ENCODE data around the gene PVR.
"Not testable (repeated sequence)": the region's sequence is repeated elsewhere in the genome, so short reads cannot be mapped to it uniquely, and the experiment has no call there.

Gene PVR

GRCh38 chr19:44646049-44646416 is 2.3 kb downstream of the PVR start:
- DNase-seq: no peak

GRCh38 chr19:44647144-44647543 is 3.4 kb downstream of the PVR start:
- no peak for DNase-seq

DNA sequence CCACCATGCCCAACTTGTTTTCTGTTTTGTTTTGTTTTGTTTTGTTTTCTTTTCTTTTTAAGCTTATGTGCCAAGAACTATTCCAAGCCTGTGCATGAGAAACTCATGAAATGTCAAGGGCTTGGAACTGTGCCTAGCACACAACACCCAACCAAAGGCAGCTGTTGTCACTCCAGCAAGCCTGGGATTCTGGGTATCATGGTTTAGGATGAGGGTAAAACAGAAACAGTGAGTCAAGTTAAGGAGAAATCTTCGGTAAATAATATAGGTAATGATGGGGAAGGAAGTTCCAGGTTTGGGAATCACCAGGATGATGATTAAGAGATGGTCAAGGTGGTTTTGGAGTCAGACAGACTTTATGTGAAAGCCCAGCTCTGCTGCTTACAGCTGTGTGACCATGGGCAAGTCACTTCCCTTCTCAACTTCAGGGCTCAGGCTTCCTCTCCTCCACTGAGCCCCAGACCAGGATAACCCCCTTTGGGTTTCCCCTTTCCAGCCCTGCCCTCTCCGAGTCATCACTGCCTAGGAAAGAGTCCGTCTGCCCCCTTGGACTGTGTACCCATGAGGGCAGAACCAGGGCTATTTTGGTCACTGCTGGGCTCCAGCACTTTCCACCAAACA is 5.0 kb downstream of the PVR start:
- no peak for DNase-seq

DNA sequence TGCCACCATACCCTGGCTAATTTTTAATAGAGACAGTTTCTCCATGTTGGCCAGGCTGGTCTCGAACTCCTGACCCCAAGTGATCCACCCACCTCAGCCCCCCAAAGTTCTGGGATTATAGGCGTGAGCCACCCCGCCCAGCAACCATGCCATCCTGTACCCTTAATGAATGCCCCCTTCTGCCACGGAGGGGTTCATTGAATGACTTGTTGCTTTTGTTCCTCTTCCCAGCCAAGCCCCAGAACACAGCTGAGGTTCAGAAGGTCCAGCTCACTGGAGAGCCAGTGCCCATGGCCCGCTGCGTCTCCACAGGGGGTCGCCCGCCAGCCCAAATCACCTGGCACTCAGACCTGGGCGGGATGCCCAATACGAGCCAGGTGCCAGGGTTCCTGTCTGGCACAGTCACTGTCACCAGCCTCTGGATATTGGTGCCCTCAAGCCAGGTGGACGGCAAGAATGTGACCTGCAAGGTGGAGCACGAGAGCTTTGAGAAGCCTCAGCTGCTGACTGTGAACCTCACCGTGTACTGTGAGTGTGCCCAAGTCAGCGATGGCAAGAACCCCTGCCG is 6.0 kb downstream of the PVR start:
- DNase-seq: no peak

DNA sequence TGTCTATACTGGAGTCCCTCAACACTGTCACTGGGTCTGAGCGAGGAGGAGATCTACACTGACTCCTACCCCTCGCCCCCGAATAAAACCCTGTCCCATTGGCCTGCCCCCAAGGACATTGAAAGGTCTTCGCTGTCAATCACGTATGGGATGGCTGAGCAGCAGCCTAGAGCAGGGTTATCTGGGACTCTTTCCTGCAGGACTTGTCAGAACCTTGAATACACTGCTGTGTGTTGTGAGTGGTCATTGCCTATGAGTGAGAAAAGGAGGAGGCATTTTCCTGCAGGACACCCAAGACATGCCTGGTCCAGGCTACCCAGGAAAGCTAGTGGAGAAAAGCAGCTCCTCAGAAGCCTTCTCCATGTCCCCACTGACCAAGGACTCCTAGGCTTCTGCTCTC is 9.6 kb downstream of the PVR start:
- DNase-seq: no peak

DNA sequence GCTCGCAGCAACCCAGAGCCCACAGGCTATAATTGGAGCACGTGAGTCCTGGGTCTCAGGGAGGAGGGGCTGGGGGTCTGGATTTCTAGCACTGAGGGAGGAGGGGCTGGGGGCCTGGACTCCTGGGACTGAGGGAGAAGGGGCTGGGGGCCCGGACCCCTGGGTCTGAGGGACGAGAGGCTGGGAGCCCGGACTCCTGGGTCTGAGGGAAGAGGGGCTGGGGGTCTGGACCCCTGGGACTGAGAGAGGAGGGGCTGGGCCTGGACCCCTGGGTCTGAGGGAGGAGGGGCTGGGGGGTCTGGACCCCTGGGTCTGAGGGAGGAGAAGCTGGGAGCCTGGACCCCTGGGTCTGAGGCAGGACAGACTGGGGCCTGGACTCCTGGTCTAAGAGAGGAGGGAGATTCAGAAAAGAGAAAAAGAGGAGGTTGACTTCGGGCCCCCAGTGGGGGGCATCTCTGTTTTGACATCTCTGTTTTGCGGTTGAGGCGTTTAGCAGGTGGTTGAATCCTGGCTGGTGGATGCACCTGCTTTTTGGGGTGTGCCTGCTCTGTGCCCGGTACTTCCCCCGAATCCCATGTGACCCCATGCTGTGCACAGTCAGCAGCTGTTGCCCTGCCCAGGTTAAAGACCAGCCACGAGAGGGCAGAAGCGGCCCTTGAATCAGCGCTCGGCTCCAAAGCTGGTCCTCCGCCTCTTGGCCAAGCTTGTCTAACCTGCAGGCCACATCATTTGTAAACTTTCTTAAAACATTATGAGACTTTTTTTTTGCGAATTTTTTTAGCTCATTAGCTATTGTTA is 10.5 kb downstream of the PVR start:
- no peak for DNase-seq

DNA sequence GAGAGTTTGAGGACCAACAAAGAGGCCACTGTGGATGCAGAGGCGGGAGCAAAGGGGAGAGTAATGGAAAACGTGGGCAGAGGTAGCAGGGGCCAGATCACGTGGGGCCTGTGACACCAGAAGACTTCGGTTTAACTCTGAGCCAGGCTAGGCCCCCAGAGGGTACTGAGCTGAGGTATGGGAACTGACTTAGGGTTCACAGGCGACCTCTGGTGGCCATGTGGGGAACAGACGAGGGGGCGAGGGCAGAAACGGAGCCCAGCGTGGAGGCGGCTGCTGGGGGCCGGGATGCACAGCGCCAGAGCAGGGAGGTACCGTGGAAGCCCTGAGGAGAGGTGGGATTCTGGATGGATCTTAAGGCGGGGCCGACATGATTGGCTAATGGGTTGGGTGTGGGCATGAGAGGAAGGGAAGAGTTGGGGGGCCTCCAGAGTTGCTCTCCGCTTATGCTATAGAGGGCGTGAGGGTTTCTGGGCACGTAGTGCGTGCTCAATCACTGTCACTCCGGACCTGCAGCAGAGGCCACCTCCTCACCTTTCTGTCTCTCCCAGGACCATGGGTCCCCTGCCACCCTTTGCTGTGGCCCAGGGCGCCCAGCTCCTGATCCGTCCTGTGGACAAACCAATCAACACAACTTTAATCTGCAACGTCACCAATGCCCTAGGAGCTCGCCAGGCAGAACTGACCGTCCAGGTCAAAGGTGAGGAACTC is 13.7 kb downstream of the PVR start:
- no peak for DNase-seq

- DNase-seq: no peak
Observed at GRCh38 chr19:44658069-44658733, 14.5 kb downstream of the PVR start.

GRCh38 chr19:44660081-44660480 is 16.4 kb downstream of the PVR start:
- no peak for DNase-seq

DNA sequence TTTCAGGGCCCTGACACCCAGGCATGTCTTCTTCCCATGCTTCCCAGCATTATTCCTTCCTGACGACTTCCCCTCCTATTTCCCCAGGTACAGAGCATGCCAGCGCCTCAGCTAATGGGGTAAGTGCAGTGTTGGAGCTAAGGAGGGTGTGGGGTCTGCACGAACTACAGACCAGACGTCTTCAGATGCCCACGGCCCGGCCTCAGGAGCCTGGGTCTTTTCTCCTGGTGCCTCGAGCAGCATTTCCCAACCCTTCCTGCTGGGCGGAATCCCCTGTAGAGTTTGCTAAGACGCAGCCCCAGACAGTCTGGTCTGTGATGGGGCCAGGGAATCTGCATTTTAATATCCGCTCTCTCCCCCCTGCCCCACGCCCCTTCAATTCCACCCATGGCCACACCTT is 17.5 kb downstream of the PVR start:
- DNase-seq: no peak

- no peak for DNase-seq
Observed at GRCh38 chr19:44661904-44662303, 18.2 kb downstream of the PVR start.

GRCh38 chr19:44662691-44663385 is 19.1 kb downstream of the PVR start:
- no peak for DNase-seq

DNA sequence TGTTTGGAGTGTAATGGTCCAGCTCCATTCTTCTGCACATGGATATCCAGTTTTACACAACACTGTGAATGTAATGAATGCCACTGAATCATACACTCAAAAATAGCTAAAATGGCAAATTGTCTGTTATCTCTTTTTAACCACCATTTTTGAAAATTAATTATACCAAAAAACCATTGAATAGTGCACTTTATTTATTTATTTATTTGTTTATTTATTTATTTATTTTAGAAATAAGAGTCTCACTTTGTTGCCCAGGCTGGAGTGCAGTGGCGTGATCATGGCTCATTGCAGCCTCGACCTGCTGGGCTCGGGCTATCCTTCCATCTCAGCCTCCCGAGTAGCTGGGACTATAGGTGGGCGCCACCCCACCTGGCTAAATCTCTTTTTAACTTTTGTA is 20.3 kb downstream of the PVR start:
- no peak for DNase-seq

DNA sequence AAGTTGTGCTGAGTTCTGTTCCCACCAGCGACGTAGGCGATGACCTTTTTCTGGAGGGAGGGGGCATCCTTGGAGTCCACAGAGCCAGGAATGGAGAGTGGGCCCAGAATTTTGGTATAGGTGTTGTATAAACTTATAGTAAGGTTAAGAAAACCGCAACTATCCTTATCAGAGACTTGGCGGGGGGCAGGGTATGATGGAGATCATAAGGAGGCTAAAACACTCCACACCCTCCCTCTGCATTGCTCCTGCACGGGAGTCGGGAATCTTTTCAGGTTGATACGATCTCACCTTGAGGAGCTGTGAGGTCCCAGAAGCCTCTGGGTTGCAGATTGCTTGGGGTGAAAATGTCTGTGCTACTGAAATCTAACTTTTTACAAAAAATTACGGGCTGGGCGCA is 21.3 kb downstream of the PVR start:
- no peak for DNase-seq

DNA sequence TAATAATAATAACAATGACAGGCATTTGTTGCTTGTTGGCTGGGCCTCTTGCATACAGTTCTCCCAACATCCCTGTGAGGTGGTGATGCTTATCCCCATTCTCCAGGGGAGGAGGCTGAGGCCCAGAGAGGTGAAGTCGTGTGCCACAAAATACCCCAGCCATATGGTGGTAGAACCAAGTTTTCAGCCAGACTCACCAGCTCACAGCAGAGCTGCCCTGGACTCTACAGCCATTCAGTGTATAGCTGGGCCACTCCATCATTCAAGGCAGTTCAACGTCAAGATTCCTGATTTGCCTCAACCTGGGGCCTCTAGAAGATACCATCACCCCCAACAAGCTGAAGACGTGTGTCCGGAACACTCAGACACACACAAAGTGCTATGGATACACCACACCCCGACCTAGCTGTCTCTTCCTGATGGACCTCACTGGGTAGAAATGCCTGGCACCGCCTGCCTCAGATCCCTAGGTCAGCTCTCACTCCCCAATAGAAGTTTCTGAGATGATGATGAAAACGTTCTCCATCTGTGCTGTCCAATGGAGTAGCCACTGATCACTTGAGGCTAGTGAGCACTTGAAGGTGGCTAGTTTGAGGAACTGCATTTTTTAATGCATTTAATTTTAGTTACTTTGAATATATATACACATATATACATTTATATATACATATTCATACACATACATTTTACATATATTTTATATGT is 23.3 kb downstream of the PVR start:
- no peak for DNase-seq

- no peak for DNase-seq
Observed at GRCh38 chr19:44668985-44669764, 25.5 kb downstream of the PVR start.

DNA sequence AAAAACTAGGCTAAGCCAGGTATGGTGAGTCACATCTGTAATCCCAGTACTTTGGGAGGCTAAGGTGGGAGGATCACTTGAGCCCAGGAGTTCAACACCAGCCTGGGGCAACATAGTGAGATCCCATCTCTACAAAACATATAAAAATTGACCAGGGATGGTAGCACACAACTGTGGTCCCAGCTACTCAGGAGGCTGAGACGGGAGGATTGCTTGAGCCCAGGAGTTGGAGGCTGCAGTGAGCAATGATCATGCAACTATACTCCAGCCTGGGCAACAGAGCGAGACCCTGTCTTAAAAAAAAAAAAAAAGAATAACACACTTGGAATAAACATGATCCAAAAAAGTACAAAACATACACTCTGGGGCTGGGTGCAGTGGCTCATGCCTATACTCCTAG is 26.3 kb downstream of the PVR start:
- not testable (repeated sequence) for DNase-seq

DNA sequence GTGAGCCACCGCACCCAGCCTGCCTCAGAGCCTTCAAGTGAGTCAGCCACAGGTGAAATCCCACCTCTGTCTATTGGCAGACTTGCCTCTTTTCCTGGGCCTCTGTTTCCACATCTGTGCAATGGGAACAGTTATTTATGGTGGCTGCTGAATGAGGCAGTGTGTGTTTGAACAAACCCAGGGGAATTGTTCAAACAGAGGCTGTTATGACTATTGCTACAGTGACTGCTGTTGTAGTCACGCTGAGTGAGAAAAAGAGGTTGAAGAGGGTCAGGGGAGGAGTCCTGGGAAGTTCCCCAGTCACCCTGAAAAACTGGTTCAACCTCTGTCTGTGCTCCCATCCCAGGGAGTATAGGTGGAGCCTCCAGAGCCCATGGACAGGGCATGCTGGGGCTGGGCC is 27.7 kb downstream of the PVR start, which contains the start of gene CEACAM19:
Gene CEACAM19 (plus strand): TSS at position 83 of the 400 bp plus-strand sequence. CDS start 450 bp downstream, outside the sequence.
- DNase-seq: no peak

- no peak for DNase-seq
Observed at GRCh38 chr19:44672226-44672625, 28.5 kb downstream of the PVR start.

DNA sequence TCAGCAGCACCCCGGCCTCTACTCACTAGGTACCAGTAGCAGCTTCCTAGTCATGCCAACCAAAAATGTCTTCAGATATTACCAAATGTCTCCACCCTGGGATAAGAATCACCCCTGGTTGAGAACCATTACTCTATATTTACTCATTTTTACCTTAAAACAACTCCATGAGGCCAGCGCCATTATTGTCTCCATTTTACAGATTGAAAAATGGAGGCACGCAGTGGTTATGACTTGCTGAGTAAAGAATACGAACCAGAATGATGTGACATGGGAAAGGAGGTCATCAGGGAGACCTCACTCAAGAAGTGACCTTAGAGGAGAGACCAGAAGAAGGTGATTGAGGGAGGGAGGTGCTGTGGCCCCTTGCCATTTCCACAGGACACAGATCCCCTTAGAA is 29.8 kb downstream of the PVR start:
- DNase-seq: no peak

- DNase-seq: no peak
Observed at GRCh38 chr19:44675521-44675920, 31.8 kb downstream of the PVR start.

All from GF-D8 (cell line).